Neutrophil (primary cell): ENCODE results near the gene ENG.

Experiments used
- H3K27ac ChIP-seq: fragments of 200-600 bp; sonication (generic); 2 replicates; pipeline ENCODE4 v1.5.1; 2016; ENCODE audit warnings: mild to moderate bottlenecking, moderate library complexity
- H3K27me3 ChIP-seq: fragments of 200-600 bp; sonication (generic); 2 replicates; pipeline ENCODE4 v1.6.0; 2016; ENCODE audit warnings: mild to moderate bottlenecking
- H3K36me3 ChIP-seq: fragments of 200-600 bp; sonication (generic); 2 replicates; pipeline ENCODE4 v1.5.1; 2017
- H3K4me1 ChIP-seq, 2 experiments: fragments of 200-600 bp in 1 of 2; sonication (generic) in 1 of 2; 1 replicate in 1 of 2; 2 replicates in 1 of 2; pipeline versions ENCODE4 v1.5.1 to v1.6.1; 2013 to 2016; ENCODE audit warnings: low read depth in 1 of 2, low read length in 1 of 2, mild to moderate bottlenecking in 1 of 2, moderate library complexity in 1 of 2; ENCODE audit not compliant: control insufficient read depth in 1 of 2, insufficient read depth in 1 of 2
- H3K4me3 ChIP-seq, 2 experiments: fragments of 200-600 bp in 1 of 2; sonication (generic) in 1 of 2; 1 replicate in 1 of 2; 2 replicates in 1 of 2; pipeline ENCODE4 v1.5.1; 2013 to 2016; ENCODE audit warnings: low read depth in 1 of 2, low read length in 1 of 2, mild to moderate bottlenecking in 1 of 2, moderate library complexity in 1 of 2
- H3K9me3 ChIP-seq: fragments of 200-600 bp; sonication (generic); 2 replicates; pipeline ENCODE4 v1.5.1; 2016
- CTCF ChIP-seq: fragments of 200-600 bp; sonication (generic); IDR thresholded peaks from 2 replicates; pipeline ENCODE4 v1.5.1; 2016; ENCODE audit warnings: antibody characterized with exemption

ENG gene

GRCh38 chr9:127780126-127780885, 74.2 kb downstream of the ENG start:
- Histone ChIP-seq H3K27me3 (no peaks in the 10 kb centered on the region), H3K9me3 (no peaks in the 10 kb centered on the region), H3K4me1 (peaks cover 84 to 93% of the 10 kb centered on the region in 2 experiments), H3K27ac (peak overlapping the region; percentile 90), H3K36me3 (peaks cover 7% of the 10 kb centered on the region), H3K4me3 (peak overlapping the region; percentile 78 to 97)
- TF ChIP-seq CTCF: no peak

GRCh38 chr9:127779136-127779981, 75.1 kb downstream of the ENG start:
- TF ChIP-seq CTCF: no peak
- Histone ChIP-seq H3K4me1 (peaks cover 84 to 92% of the 10 kb centered on the region in 2 experiments), H3K27ac (peak overlapping the region; percentile 90), H3K36me3 (peaks cover 16% of the 10 kb centered on the region), H3K9me3 (no peaks in the 10 kb centered on the region), H3K27me3 (no peaks in the 10 kb centered on the region), H3K4me3 (peak overlapping the region; percentile 78 to 97)

- peak; percentile 22 for TF ChIP-seq CTCF
- H3K27me3 ChIP-seq: no peaks in the 10 kb centered on the region
- H3K4me3 ChIP-seq: peak within 1 kb of the TSS; percentile 78 to 97
- no peaks in the 10 kb centered on the region for H3K9me3 ChIP-seq
- H3K27ac ChIP-seq: peak within 1 kb of the TSS; percentile 90
- peaks cover 84 to 92% of the 10 kb centered on the region in 2 experiments for H3K4me1 ChIP-seq
- H3K36me3 ChIP-seq: peaks cover 25% of the 10 kb centered on the region
Observed at GRCh38 chr9:127778280-127779135, 76.0 kb downstream of the ENG start, which contains the start of gene SH2D3C. Gene SH2D3C (minus strand): TSS chr9:127778666. CDS start chr9:127778627, 39 bp downstream.

GRCh38 chr9:127777368-127777980, 77.0 kb downstream of the ENG start:
- H3K4me1 ChIP-seq: peaks cover 81 to 92% of the 10 kb centered on the region in 2 experiments
- no peak for TF ChIP-seq CTCF
- peak overlapping the region; percentile 78 to 97 for H3K4me3 ChIP-seq

GRCh38 chr9:127776924-127777289, 77.6 kb downstream of the ENG start:
- peaks cover 76 to 91% of the 10 kb centered on the region in 2 experiments for H3K4me1 ChIP-seq
- H3K4me3 ChIP-seq: peak overlapping the region; percentile 78 to 97
- H3K9me3 ChIP-seq: no peaks in the 10 kb centered on the region
- TF ChIP-seq CTCF: no peak
- peak overlapping the region; percentile 90 for H3K27ac ChIP-seq
- peaks cover 41% of the 10 kb centered on the region for H3K36me3 ChIP-seq
- H3K27me3 ChIP-seq: no peaks in the 10 kb centered on the region

More at GRCh38 chr9:127777368-127777980, 77.0 kb downstream of the ENG start:
- no peaks in the 10 kb centered on the region for H3K9me3 ChIP-seq
- H3K27ac ChIP-seq: peak overlapping the region; percentile 90
- H3K27me3 ChIP-seq: no peaks in the 10 kb centered on the region
- peaks cover 35% of the 10 kb centered on the region for H3K36me3 ChIP-seq
